Activated naive CD8-positive, alpha-beta T cell treated with anti-CD3 and anti-CD28 coated beads, Interleukin-2, amount 10 ng/mL, durations not matched to agents 7 days and 5 days (primary cell): ENCODE data around the gene PTPA. TPM values are rescaled to one million over a fixed set of nuclear protein-coding genes. Genes with fewer than 3 reads are reported as not detected.
"Not testable (repeated sequence)": the region's sequence is repeated elsewhere in the genome, so short reads cannot be mapped to it uniquely, and the experiment has no call there.

Experiments used
- ATAC-seq: fragments of 150-1000 bp; cut with Tn5 transposase; one replicate; pipeline ENCODE4 v1.10.0; 2021; ENCODE audit warnings: low read depth, moderate library complexity
- POLR2A ChIA-PET: fragments of 350-600 bp; sonication (Branson Sonifier 250); formaldehyde crosslinking; loops from one replicate; lab custom pipeline; 2021; ENCODE audit warnings: antibody characterized with exemption; lab: Charles Lee
- DNase-seq: peaks from one replicate; pipeline ENCODE4 v3.0.0; 2021
- H3K27ac Mint-ChIP-seq: one replicate; pipeline ENCODE4 v1.8.0; 2022; ENCODE audit warnings: mild to moderate bottlenecking, mixed read lengths
- H3K27me3 Mint-ChIP-seq: one replicate; pipeline ENCODE4 v1.8.0; 2022; ENCODE audit warnings: mild to moderate bottlenecking, moderate library complexity, mixed read lengths
- H3K36me3 Mint-ChIP-seq: one replicate; pipeline ENCODE4 v1.8.0; 2021; ENCODE audit warnings: mild to moderate bottlenecking, mixed read lengths
- H3K4me1 Mint-ChIP-seq: one replicate; pipeline ENCODE4 v1.8.0; 2021; ENCODE audit warnings: mixed read lengths
- H3K4me3 Mint-ChIP-seq: one replicate; pipeline ENCODE4 v1.8.0; 2022; ENCODE audit warnings: mild to moderate bottlenecking, moderate library complexity, mixed read lengths
- H3K9me3 Mint-ChIP-seq: one replicate; pipeline ENCODE4 v1.8.0; 2021; ENCODE audit warnings: mixed read lengths
- total RNA-seq, 2 experiments: library from RNA; stranded (reverse); gene quantifications; one replicate each; pipeline ENCODE4 v1.2.3, GENCODE V29; 2021

The PTPA gene
- total RNA-seq, 2 experiments from 2014 or later: 88.3 to 91.0 TPM

DNA sequence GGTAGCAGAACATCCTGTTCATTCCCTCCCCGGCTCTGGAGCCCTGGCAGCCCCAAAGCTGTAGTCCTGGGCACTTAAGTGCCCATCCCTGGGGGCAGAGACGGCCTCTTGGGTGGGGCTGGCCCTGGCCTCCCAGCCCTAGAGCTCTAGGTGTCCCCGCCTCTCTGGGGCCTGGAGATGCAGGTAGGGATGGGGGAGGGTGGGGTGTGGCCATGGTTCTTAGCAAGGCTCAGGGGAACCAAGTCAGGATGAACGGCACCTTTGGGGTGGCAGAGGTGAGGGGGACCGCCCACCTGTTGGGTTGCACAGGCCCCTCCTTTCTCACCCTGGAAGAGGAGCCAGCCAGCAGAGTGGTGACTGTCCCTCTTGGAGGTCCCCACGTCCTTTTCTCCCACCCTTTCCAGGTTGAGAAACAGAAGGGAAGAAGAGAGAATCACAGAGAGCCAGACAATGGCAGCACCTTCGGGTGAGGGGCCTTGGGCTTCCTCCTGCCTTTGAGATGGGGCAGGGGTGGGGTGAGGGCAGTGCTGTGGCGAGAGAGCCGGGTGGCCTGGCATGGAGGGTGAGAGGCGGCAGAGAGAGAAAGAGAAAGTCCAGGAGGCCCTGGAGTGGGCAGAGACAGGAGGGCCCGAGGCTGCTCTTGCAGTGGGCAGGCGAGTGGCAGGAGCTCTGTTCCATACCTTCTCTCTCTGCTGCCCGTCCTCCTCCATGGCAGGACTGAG lies 3.0 kb upstream of the PTPA start:
- no peak for ATAC-seq
- no peak for DNase-seq
- peak overlapping the region; percentile 25 for H3K4me3 Mint-ChIP-seq
- H3K4me1 Mint-ChIP-seq: peaks cover 16% of the 10 kb centered on the region
- no peaks in the 10 kb centered on the region for H3K27me3 Mint-ChIP-seq
- H3K9me3 Mint-ChIP-seq: no peaks in the 10 kb centered on the region
- H3K27ac Mint-ChIP-seq: peak overlapping the region; percentile 42
- no peaks in the 10 kb centered on the region for H3K36me3 Mint-ChIP-seq
- POLR2A ChIA-PET: no interaction called here

- H3K9me3 Mint-ChIP-seq: no peaks in the 10 kb centered on the region
- POLR2A ChIA-PET: no interaction called here
- no peak for DNase-seq
- H3K27me3 Mint-ChIP-seq: no peaks in the 10 kb centered on the region
- H3K4me3 Mint-ChIP-seq: peak overlapping the region; percentile 96
- peak overlapping the region; percentile 42 for H3K27ac Mint-ChIP-seq
- no peak for ATAC-seq
- H3K4me1 Mint-ChIP-seq: peaks cover 19% of the 10 kb centered on the region
- H3K36me3 Mint-ChIP-seq: no peaks in the 10 kb centered on the region
Measured at GRCh38 chr9:129108805-129109536, 2.2 kb upstream of the PTPA start.

DNA sequence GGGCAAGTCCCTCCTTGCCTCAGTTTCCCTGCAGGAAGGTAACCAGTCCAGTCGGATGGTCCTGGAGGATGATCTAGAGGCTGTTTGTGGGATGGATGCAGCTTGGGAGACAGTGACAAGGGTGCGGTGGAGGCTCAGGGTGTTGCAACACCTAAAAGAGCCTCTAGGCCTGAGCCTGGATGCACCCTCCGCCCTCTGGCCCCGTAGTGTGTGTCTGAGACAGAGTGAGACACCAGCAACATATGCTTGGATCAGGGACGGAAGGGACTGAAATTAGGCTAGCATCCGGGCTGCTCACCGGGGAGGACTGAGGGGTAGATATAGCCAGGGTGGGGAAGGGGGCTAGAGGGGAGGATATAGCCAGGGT lies 1.7 kb upstream of the PTPA start:
- Mint-ChIP-seq H3K36me3 (no peaks in the 10 kb centered on the region), H3K9me3 (no peaks in the 10 kb centered on the region), H3K4me3 (peak overlapping the region; percentile 96), H3K27ac (peak overlapping the region; percentile 76), H3K27me3 (no peaks in the 10 kb centered on the region), H3K4me1 (peaks cover 21% of the 10 kb centered on the region)
- DNase-seq (no peak), ATAC-seq (no peak)
- POLR2A ChIA-PET: no interaction called here

- H3K4me1 Mint-ChIP-seq: peaks cover 27% of the 10 kb centered on the region
- ATAC-seq (no peak), DNase-seq (no peak)
- H3K36me3 Mint-ChIP-seq: no peaks in the 10 kb centered on the region
- peak overlapping the region; percentile 96 for H3K4me3 Mint-ChIP-seq
- H3K9me3 Mint-ChIP-seq: no peaks in the 10 kb centered on the region
- no peak overlapping the region for H3K27ac Mint-ChIP-seq
- POLR2A ChIA-PET: interaction anchor here (0.6 to 2.4 kb wide), 5 partner anchors 12 to 1690 kb away, joined by 3 to 13 read pairs (median 5); partner anchors contain the start of genes DOLPP1 and NTMT1
- no peaks in the 10 kb centered on the region for H3K27me3 Mint-ChIP-seq
Measured at GRCh38 chr9:129109952-129110739, 1.1 kb upstream of the PTPA start.

DNA sequence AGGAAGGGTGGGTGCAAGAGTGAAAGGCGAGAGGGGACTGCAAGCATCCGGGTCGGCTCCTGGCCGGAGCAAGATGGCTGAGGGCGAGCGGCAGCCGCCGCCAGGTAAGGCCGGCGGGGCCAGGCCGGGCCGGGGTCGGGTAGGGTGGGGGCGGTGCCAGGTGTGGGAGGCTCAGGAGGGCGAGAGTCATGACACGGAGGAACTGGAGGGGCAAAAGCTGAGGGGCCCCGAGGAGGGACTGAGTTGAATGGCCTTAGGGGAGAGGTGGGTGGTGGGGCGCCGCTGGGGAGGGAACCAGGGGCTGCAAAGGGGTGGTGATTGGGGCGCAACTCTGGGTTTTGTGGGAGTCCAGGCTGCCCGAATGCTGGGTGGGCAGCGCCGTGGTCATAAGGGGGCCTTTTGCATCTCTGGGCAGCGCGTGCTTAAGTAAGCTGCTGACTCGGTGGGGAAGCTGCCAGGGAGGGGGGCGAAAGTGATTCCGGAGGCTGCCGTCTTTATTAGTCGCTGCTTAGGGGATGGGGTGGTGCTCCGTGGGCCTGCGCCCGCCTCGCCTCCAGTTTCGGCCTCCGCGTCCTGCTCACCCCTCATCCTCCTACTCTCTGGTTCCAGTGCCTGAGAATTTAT lies 425 bp downstream of the PTPA start:
- Mint-ChIP-seq H3K27ac (peak overlapping the region; percentile 96), H3K27me3 (no peaks in the 10 kb centered on the region), H3K4me3 (peak overlapping the region; percentile 96), H3K4me1 (peaks cover 29% of the 10 kb centered on the region), H3K9me3 (no peaks in the 10 kb centered on the region), H3K36me3 (no peaks in the 10 kb centered on the region)
- ATAC-seq: peak; percentile 16
- POLR2A ChIA-PET: interaction anchor here (0.5 to 2.4 kb wide), 10 partner anchors 11 to 560 kb away, joined by 3 to 13 read pairs (median 4); partner anchors contain the start of genes DOLPP1, MIGA2, NTMT1 and SPTAN1
- DNase-seq: no peak

DNA sequence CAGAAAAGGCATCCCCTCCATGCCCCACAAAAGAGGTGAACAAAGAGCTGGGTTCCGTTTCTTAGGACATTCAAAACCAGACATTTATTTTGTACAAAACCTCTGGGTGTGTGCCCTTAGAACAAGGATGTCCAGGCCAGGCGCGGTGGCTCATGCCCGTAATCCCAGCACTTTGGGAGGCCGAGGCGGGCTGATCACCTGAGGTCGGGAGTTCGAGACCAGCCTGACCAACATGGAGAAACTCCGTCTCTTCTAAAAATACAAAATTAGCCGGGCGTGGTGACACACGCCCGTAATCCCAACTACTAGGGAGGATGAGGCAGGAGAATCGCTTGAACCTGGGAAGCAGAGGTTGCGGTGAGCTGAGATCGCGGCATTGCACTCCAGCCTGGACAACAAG lies 1.3 kb downstream of the PTPA start:
- H3K27me3 Mint-ChIP-seq, H3K9me3 Mint-ChIP-seq, DNase-seq, H3K36me3 Mint-ChIP-seq, ATAC-seq: not testable (repeated sequence)
- H3K27ac Mint-ChIP-seq: peak overlapping the region; percentile 96
- POLR2A ChIA-PET: interaction anchor here (1.0 to 2.4 kb wide), 4 partner anchors 19 to 561 kb away, joined by 3 to 13 read pairs (median 4); partner anchors contain the start of genes MIGA2, NTMT1 and SPTAN1
- peaks cover 29% of the 10 kb centered on the region for H3K4me1 Mint-ChIP-seq
- peak overlapping the region; percentile 96 for H3K4me3 Mint-ChIP-seq

DNA sequence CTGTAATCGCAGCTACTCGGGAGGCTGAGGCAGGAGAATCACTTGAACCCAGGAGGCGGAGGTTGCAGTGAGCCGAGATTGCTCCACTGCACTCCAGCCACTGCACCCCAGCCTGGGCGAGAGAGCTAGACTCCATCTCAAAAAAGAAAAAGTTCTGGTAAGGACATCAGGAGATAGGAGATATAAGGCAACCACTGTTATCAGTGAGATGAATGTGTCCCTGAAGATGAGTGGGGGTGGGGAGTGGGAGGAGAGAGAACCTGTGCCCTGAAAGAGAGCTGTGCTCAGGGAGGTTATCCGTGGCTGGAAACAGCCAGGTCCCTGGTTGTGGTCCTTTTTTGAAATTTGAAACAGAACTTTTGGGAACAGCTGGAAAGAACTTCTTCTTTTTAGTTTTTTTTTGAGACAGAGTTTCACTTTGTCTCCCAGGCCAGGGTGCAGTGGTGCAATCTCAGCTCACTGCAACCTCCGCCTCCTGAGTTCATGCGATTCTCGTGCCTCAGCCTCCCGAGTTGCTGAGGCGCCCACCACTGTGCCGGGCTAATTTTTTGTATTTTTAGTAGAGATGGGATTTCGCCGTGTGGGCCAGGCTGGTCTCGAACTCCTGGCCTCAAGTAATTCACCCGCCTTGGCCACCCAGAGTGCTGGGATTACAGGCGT lies 2.6 kb downstream of the PTPA start:
- Mint-ChIP-seq H3K4me1 (peaks cover 26% of the 10 kb centered on the region), H3K27me3 (no peaks in the 10 kb centered on the region), H3K4me3 (no peak overlapping the region), H3K27ac (no peak overlapping the region), H3K9me3 (no peaks in the 10 kb centered on the region), H3K36me3 (peaks cover 5% of the 10 kb centered on the region)
- DNase-seq (no peak), ATAC-seq (no peak)
- POLR2A ChIA-PET: interaction anchor here (1.3 kb wide), 1 partner anchor 512 kb away, joined by 4 read pairs; the partner anchor contains the start of gene NTMT1

GRCh38 chr9:129118799-129119198 lies 7.6 kb downstream of the PTPA start:
- no peaks in the 10 kb centered on the region for H3K27me3 Mint-ChIP-seq
- POLR2A ChIA-PET: interaction anchor here (0.7 kb wide), 1 partner anchor 34 kb away, joined by 4 read pairs; no protein-coding TSS in a partner anchor
- peaks cover 19% of the 10 kb centered on the region for H3K36me3 Mint-ChIP-seq

GRCh38 chr9:129121483-129121882 lies 10.3 kb downstream of the PTPA start:
- POLR2A ChIA-PET: interaction anchor here (1.1 kb wide), 1 partner anchor 10 kb away, joined by 3 read pairs; the partner anchor contains the start of genes CRAT and PTPA
- Mint-ChIP-seq H3K36me3 (peaks cover 23% of the 10 kb centered on the region), H3K27ac (no peak overlapping the region)

More at GRCh38 chr9:129118799-129119198, 7.6 kb downstream of the PTPA start:
- H3K27ac Mint-ChIP-seq: no peak overlapping the region
- ATAC-seq (no peak), DNase-seq (no peak)
- peaks cover 13% of the 10 kb centered on the region for H3K4me1 Mint-ChIP-seq
- H3K4me3 Mint-ChIP-seq: no peak overlapping the region
- H3K9me3 Mint-ChIP-seq: no peaks in the 10 kb centered on the region

GRCh38 chr9:129122133-129122532 lies 10.9 kb downstream of the PTPA start:
- H3K27me3 Mint-ChIP-seq: no peaks in the 10 kb centered on the region
- peaks cover 23% of the 10 kb centered on the region for H3K36me3 Mint-ChIP-seq
- H3K27ac Mint-ChIP-seq: no peak overlapping the region
- peaks cover 4% of the 10 kb centered on the region for H3K4me1 Mint-ChIP-seq
- H3K4me3 Mint-ChIP-seq: no peak overlapping the region
- DNase-seq: no peak
- no peaks in the 10 kb centered on the region for H3K9me3 Mint-ChIP-seq
- POLR2A ChIA-PET: interaction anchor here (1.1 kb wide), 1 partner anchor 11 kb away, joined by 3 read pairs; the partner anchor contains the start of genes CRAT and PTPA
- no peak for ATAC-seq

More at GRCh38 chr9:129121483-129121882, 10.3 kb downstream of the PTPA start:
- H3K27me3 Mint-ChIP-seq: no peaks in the 10 kb centered on the region
- H3K4me3 Mint-ChIP-seq: no peak overlapping the region
- ATAC-seq: no peak
- H3K4me1 Mint-ChIP-seq: peaks cover 4% of the 10 kb centered on the region
- DNase-seq: no peak
- no peaks in the 10 kb centered on the region for H3K9me3 Mint-ChIP-seq

- DNase-seq, H3K27me3 Mint-ChIP-seq, POLR2A ChIA-PET, ATAC-seq, H3K9me3 Mint-ChIP-seq, H3K4me3 Mint-ChIP-seq, H3K4me1 Mint-ChIP-seq, H3K27ac Mint-ChIP-seq: not testable (repeated sequence)
- H3K36me3 Mint-ChIP-seq: peaks cover 21% of the 10 kb centered on the region
Measured at GRCh38 chr9:129122976-129123375, 11.8 kb downstream of the PTPA start.

DNA sequence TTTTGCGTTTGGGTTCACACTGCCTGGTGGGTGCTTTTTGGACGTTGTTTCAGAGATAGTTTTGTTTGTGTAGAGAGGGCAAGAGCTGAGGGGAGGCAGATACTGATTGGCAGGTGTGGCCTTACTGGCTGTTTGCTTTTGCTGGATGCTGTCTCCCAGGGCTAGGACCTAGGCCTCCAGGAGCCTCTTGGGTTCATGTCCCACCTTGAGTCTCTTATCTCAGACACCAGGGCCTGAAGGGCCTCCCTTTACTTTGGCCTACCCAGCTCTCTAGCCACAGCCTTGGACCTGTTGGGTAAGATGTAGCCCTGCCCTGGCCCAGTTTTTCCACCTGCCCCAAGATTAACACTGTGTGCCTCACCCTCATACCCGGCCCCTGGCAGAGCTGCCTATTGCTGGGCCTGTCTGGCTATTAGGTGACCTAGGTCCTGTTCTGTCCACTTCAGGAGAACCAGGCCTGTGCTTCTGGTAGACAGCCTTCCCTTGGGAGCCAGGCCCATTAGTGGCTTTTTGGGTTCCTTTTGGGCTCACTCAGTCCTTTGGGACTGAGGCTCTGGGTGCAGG lies 13.4 kb downstream of the PTPA start:
- POLR2A ChIA-PET: no interaction called here

More for the DNA sequence above, 13.4 kb downstream of the PTPA start:
- ATAC-seq (no peak), DNase-seq (no peak)
- no peaks in the 10 kb centered on the region for H3K27me3 Mint-ChIP-seq
- H3K4me1 Mint-ChIP-seq: peaks cover 2% of the 10 kb centered on the region
- no peak overlapping the region for H3K4me3 Mint-ChIP-seq
- no peak overlapping the region for H3K27ac Mint-ChIP-seq
- peaks cover 20% of the 10 kb centered on the region for H3K36me3 Mint-ChIP-seq
- H3K9me3 Mint-ChIP-seq: no peaks in the 10 kb centered on the region
